ENCODE results near the gene PEX13. TPM values are rescaled to one million over a fixed set of nuclear protein-coding genes. Genes with fewer than 3 reads are reported as not detected.
"Not testable (repeated sequence)": the region's sequence is repeated elsewhere in the genome, so short reads cannot be mapped to it uniquely, and the experiment has no call there.

PEX13 gene
- total and polyA plus RNA-seq, 2 of the 4 experiments (the other 2 are of a cell fraction): 12.1 to 34.8 TPM

DNA sequence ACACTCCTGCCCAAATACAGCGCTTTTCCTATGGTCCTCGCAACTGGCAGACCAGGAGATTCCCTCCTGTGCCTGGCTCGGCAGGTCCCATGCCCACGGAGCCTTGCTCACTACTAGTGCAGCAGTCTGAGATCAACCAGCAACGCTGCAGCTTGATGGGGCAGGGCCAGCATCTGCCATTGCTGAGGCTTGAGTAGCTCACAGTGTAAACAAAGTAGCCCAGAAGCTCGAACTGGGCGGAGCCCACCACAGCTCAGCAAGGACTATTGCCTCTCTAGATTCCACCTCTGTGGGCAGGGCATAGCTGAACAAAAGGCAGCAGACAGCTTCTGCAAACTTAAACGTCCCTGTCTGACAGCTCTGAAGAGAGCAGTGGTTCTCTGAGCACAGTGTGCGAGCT lies 17.1 kb downstream of the PEX13 start:
- H4K91ac ChIP-seq (ENCODE audit: insufficient read depth, low read depth, low read length); H2AK5ac ChIP-seq (ENCODE audit: low read depth, low read length); H2BK5ac ChIP-seq (ENCODE audit: low read depth, low read length, poor library complexity, severe bottlenecking); H3K27ac ChIP-seq (ENCODE audit: insufficient read depth, low read length); H3K9me3 ChIP-seq (ENCODE audit: control insufficient read depth, insufficient read depth, low read length); H3K9ac ChIP-seq (ENCODE audit: low read depth, low read length); ATAC-seq (ENCODE audit: low read depth); H3K4ac ChIP-seq (ENCODE audit: low read depth, low read length); intact Hi-C loops (cut with micrococcal nuclease); H2AK9ac ChIP-seq (replicated peaks; ENCODE audit: low read depth, low read length, poor library complexity); dilution Hi-C loops (cut with HindIII; ENCODE audit: low sequenced_read_pairs, unreplicated experiment); H3K23ac ChIP-seq (ENCODE audit: low read depth, low read length); H3K4me3 ChIP-seq (ENCODE audit: insufficient read depth, low read depth, low read length); H3K27me3 ChIP-seq (ENCODE audit: control insufficient read depth, insufficient read depth, low read length); H3K4me2 ChIP-seq (ENCODE audit: low read depth, low read length); POLR2A ChIA-PET (ENCODE audit: unreplicated experiment); H2AFZ ChIP-seq (replicated peaks; ENCODE audit: low read length, poor library complexity); H4K20me1 ChIP-seq (ENCODE audit: insufficient read depth, low read length); BruUV-seq (replicated peaks); DNase-seq; H2BK15ac ChIP-seq (ENCODE audit: low read depth, low read length); H3K56ac ChIP-seq (ENCODE audit: extremely low read depth, insufficient read depth, low read length); H3K9me1 ChIP-seq (ENCODE audit: insufficient read depth, low read length); H3K18ac ChIP-seq (ENCODE audit: low read depth, low read length); H4K5ac ChIP-seq (ENCODE audit: low read depth, low read length); H2BK20ac ChIP-seq (ENCODE audit: low read depth, low read length); H3K79me1 ChIP-seq (ENCODE audit: low read depth in 1 of 2, low read length in 2 of 2); in situ Hi-C loops (cut with MboI; ENCODE audit: low sequenced_read_pairs); H4K8ac ChIP-seq (ENCODE audit: low read depth in 2 of 2, low read length in 2 of 2); H3K14ac ChIP-seq (replicated peaks; ENCODE audit: low read depth, low read length); H3K4me1 ChIP-seq (ENCODE audit: control insufficient read depth, insufficient read depth, low read length); H2BK120ac ChIP-seq (ENCODE audit: low read depth, low read length): not testable (repeated sequence)
- peaks cover 27% of the 10 kb centered on the region for H3K36me3 ChIP-seq (ENCODE audit: control insufficient read depth, insufficient read depth, low read length)
- WGBS, 2 experiments (ENCODE audit: extremely low coverage in 2 of 2, insufficient read length in 1 of 2): 93% methylated on average over 6 of the region's 9 CpGs; no CpG with 5 or more reads in 1 of the 2 experiments
- CTCF ChIA-PET: interaction anchor here (0.6 to 1.0 kb wide), 2 partner anchors 15 to 27 kb away, joined by 3 read pairs; no protein-coding TSS in a partner anchor

DNA sequence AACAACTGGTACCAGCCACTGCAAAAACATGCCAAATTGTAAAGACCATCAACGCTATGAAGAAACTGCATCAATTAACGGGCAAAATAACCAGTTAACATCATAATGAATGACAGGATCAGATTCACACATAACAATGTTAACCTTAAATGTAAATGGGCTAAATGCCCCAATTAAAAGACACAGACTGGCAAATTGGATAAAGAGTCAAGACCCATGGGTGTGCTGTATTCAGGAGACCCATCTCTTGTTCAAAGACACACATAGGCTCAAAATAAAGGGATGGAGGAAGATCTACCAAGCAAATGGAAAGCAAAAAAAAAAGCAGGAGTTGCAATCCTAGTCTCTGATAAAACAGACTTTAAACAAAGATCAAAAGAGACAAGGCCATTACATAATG lies 19.1 kb downstream of the PEX13 start:
- H4K8ac ChIP-seq (ENCODE audit: low read depth in 2 of 2, low read length in 2 of 2); H2BK15ac ChIP-seq (ENCODE audit: low read depth, low read length); H2AK5ac ChIP-seq (ENCODE audit: low read depth, low read length); H3K4me2 ChIP-seq (ENCODE audit: low read depth, low read length); DNase-seq; H3K4me1 ChIP-seq (ENCODE audit: control insufficient read depth, insufficient read depth, low read length); ATAC-seq (ENCODE audit: low read depth); H3K9me3 ChIP-seq (ENCODE audit: control insufficient read depth, insufficient read depth, low read length); POLR2A ChIA-PET (ENCODE audit: unreplicated experiment); H4K91ac ChIP-seq (ENCODE audit: insufficient read depth, low read depth, low read length); H2AK9ac ChIP-seq (replicated peaks; ENCODE audit: low read depth, low read length, poor library complexity); dilution Hi-C loops (cut with HindIII; ENCODE audit: low sequenced_read_pairs, unreplicated experiment); in situ Hi-C loops (cut with MboI; ENCODE audit: low sequenced_read_pairs); CTCF ChIA-PET; H3K27me3 ChIP-seq (ENCODE audit: control insufficient read depth, insufficient read depth, low read length); H4K5ac ChIP-seq (ENCODE audit: low read depth, low read length); intact Hi-C loops (cut with micrococcal nuclease); H3K23ac ChIP-seq (ENCODE audit: low read depth, low read length); H3K79me1 ChIP-seq (ENCODE audit: low read depth in 1 of 2, low read length in 2 of 2); H3K56ac ChIP-seq (ENCODE audit: extremely low read depth, insufficient read depth, low read length); BruUV-seq (replicated peaks); H2BK5ac ChIP-seq (ENCODE audit: low read depth, low read length, poor library complexity, severe bottlenecking); H3K18ac ChIP-seq (ENCODE audit: low read depth, low read length); H3K9ac ChIP-seq (ENCODE audit: low read depth, low read length); H3K27ac ChIP-seq (ENCODE audit: insufficient read depth, low read length); H3K4ac ChIP-seq (ENCODE audit: low read depth, low read length); H2BK120ac ChIP-seq (ENCODE audit: low read depth, low read length); H3K14ac ChIP-seq (replicated peaks; ENCODE audit: low read depth, low read length); H4K20me1 ChIP-seq (ENCODE audit: insufficient read depth, low read length); H3K9me1 ChIP-seq (ENCODE audit: insufficient read depth, low read length); H2AFZ ChIP-seq (replicated peaks; ENCODE audit: low read length, poor library complexity); H2BK20ac ChIP-seq (ENCODE audit: low read depth, low read length); H3K4me3 ChIP-seq (ENCODE audit: insufficient read depth, low read depth, low read length): not testable (repeated sequence)
- no CpG with 5 or more reads among the region's 2 CpGs for WGBS, 2 experiments (ENCODE audit: extremely low coverage in 2 of 2, insufficient read length in 1 of 2)
- peaks cover 22% of the 10 kb centered on the region for H3K36me3 ChIP-seq (ENCODE audit: control insufficient read depth, insufficient read depth, low read length)
